Breast epithelium (tissue), 4 donors: Measurements from ENCODE around the gene PRICKLE4. TPM values are rescaled to one million over a fixed set of nuclear protein-coding genes. Genes with fewer than 3 reads are reported as not detected.

Source experiments
- DNase-seq, 2 donors: peaks; one replicate each; pipeline ENCODE4 v3.0.0-alpha.2; 2019; ENCODE audit warnings: low spot score in 2 of 2
- H3K27ac ChIP-seq, 2 donors: fragments of 200-600 bp; sonication (generic) in 1 of 2; one replicate each; pipeline ENCODE4 v1.5.1; 2016 to 2019; ENCODE audit warnings: mild to moderate bottlenecking in 1 of 2
- H3K27me3 ChIP-seq, 2 donors: fragments of 200-600 bp; sonication (generic) in 1 of 2; one replicate each; pipeline versions ENCODE4 v1.5.1 to v1.6.0; 2017 to 2019; ENCODE audit warnings: control low read depth in 1 of 2, mild to moderate bottlenecking in 1 of 2
- H3K36me3 ChIP-seq: fragments of 200-600 bp; one replicate; pipeline ENCODE4 v1.5.1; 2019
- H3K4me1 ChIP-seq, 2 donors: fragments of 200-600 bp; sonication (generic); one replicate each; pipeline ENCODE4 v1.5.1; 2016 to 2019; ENCODE audit warnings: control low read depth in 1 of 2
- H3K4me3 ChIP-seq, 3 donors: fragments of 200-600 bp; sonication (generic); 1 replicate in 2 of 3; 2 replicates in 1 of 3; pipeline ENCODE4 v1.5.1; 2016 to 2019; ENCODE audit warnings: mild to moderate bottlenecking in 3 of 3, moderate library complexity in 2 of 3
- H3K9me3 ChIP-seq, 2 donors: fragments of 200-600 bp; sonication (generic) in 1 of 2; one replicate each; pipeline ENCODE4 v1.5.1; 2016 to 2019; ENCODE audit warnings: control low read depth in 1 of 2
- POLR2A ChIP-seq: fragments of 450-650 bp; IDR thresholded peaks from one replicate; pipeline ENCODE4 v1.6.1; 2016; ENCODE audit warnings: antibody characterized with exemption, mild to moderate bottlenecking, moderate library complexity
- POLR2AphosphoS5 ChIP-seq, 3 donors: sonication (generic); formaldehyde crosslinking; IDR thresholded peaks; one replicate each; pipeline ENCODE4 v1.6.1; 2017; ENCODE audit warnings: antibody characterized with exemption in 3 of 3
- intact Hi-C: fragments of 100-400 bp; cut with DNase I; formaldehyde crosslinking; loops from one replicate; pipeline ENCODE4 v1.15.1; 2023; ENCODE audit warnings: low total_unique reads
- total RNA-seq, 3 donors: library from RNA; depleted of rRNA; stranded (reverse); fragments of >200 nt; gene quantifications; one replicate each; pipeline ENCODE4 v1.1.0, GENCODE V29; 2016
- TF ChIP-seq, protein P1 (sequence below), 3 donors: fragments of 450-650 bp; IDR thresholded peaks; one replicate each; pipeline ENCODE4 v1.5.1; 2016 to 2017; ENCODE audit warnings: antibody characterized with exemption in 3 of 3, mild to moderate bottlenecking in 3 of 3, moderate library complexity in 3 of 3

Gene PRICKLE4
- total RNA-seq, 3 donors from 2014 or later = 0.80 to 5.3 (median 3.3) TPM

DNA sequence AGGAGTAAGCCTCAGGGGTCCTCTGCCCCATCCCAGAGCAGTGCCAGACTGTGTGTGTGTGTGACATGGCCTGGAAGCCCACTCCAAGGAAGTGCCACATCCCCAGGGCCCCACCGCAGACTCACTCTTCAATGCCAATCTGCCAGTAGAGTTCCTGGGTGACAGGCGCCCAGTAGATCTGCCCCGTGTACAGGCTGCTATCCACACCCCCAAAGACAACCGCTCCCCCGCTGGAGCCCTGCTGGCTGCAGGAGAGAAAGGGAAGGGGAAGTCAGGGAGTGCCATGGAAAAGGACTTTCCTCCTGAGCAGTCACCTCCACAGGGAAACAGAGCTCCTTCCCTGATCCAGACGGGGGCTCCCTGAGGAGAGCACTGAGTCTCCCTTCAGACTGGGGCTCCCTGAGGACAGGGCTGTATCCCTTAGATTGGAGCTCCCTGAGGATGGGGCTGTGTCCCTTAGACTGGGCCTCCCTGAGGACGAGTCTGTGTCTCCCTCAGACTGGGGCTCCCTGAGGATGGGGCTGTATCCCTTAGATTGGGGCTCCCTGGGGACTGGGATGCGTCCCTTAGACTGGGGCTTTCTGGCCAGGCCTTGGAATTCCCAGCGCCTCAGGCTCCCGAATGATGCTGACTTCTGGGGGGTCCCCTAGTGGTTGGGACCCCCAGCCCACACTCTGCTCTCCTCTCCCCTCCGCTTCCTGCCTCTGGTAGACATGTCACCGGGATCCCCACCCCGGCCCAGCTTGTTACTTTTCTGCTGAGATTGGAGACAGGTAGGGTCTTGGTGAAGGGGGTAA, 40.0 kb upstream of the PRICKLE4 start:
- H3K4me1 ChIP-seq = no peaks in the 10 kb centered on the region
- H3K27me3 ChIP-seq = no peaks in the 10 kb centered on the region
- no peak for DNase-seq
- TF ChIP-seq POLR2A (no peak), POLR2AphosphoS5 (IDR thresholded peaks at IDR 0.05) (no peak)
- TF ChIP-seq, protein P1, sequence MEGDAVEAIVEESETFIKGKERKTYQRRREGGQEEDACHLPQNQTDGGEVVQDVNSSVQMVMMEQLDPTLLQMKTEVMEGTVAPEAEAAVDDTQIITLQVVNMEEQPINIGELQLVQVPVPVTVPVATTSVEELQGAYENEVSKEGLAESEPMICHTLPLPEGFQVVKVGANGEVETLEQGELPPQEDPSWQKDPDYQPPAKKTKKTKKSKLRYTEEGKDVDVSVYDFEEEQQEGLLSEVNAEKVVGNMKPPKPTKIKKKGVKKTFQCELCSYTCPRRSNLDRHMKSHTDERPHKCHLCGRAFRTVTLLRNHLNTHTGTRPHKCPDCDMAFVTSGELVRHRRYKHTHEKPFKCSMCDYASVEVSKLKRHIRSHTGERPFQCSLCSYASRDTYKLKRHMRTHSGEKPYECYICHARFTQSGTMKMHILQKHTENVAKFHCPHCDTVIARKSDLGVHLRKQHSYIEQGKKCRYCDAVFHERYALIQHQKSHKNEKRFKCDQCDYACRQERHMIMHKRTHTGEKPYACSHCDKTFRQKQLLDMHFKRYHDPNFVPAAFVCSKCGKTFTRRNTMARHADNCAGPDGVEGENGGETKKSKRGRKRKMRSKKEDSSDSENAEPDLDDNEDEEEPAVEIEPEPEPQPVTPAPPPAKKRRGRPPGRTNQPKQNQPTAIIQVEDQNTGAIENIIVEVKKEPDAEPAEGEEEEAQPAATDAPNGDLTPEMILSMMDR (IDR thresholded peaks at IDR 0.05) = no peak
- no peak overlapping the region for H3K4me3 ChIP-seq
- intact Hi-C loops = no loop called here
- H3K9me3 ChIP-seq = no peaks in the 10 kb centered on the region
- no peak overlapping the region for H3K27ac ChIP-seq
- no peaks in the 10 kb centered on the region for H3K36me3 ChIP-seq

DNA sequence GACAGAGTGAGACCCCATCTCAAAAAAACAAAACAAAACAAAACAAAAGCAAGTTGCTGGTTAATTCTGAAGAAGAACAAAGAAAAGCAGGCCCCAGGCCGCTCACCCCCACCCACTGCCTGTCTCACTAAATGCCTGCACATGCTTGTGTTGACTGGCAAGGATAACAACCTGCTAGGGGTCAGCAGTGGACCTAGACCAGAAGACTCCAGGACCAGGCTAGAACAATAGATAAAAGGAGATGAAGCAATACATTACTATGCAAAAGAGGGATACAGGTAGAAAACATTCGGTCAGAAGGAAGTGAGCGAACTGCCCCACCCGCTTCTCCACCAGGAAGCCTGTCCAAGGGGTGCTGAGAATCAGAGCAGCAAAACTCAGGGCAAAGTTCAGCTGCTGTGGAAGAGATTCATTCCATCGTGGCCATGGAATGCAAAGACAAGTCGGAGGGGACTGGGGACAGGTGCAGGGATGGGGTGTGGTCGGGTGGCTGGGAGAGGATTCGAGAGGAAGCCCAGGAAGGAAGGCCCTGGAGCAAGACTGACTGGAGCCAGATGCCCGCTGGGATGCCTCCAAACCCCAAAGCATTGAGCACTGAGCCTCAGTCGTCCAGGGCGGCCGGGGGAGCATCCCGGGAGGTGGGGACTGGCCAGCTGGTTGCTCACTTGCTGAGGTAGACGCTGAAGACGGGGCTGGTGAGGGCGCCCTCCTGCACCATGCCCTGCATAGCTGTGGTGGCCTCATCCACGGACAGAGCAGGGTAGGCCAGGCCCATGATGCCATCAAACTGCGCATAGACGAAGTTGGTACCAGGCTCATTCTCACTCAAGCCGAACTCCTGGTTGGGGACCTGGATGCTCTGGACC, 38.7 kb upstream of the PRICKLE4 start:
- no peak overlapping the region for H3K27ac ChIP-seq
- H3K9me3 ChIP-seq = no peaks in the 10 kb centered on the region
- H3K27me3 ChIP-seq = no peaks in the 10 kb centered on the region
- no peaks in the 10 kb centered on the region for H3K36me3 ChIP-seq
- no peaks in the 10 kb centered on the region for H3K4me1 ChIP-seq
- DNase-seq = no peak
- intact Hi-C loops = no loop called here
- TF ChIP-seq POLR2A = no peak
- TF ChIP-seq POLR2AphosphoS5 (IDR thresholded peaks at IDR 0.05) = no peak
- TF ChIP-seq, protein P1 (IDR thresholded peaks at IDR 0.05) = no peak
- H3K4me3 ChIP-seq = no peak overlapping the region

DNA sequence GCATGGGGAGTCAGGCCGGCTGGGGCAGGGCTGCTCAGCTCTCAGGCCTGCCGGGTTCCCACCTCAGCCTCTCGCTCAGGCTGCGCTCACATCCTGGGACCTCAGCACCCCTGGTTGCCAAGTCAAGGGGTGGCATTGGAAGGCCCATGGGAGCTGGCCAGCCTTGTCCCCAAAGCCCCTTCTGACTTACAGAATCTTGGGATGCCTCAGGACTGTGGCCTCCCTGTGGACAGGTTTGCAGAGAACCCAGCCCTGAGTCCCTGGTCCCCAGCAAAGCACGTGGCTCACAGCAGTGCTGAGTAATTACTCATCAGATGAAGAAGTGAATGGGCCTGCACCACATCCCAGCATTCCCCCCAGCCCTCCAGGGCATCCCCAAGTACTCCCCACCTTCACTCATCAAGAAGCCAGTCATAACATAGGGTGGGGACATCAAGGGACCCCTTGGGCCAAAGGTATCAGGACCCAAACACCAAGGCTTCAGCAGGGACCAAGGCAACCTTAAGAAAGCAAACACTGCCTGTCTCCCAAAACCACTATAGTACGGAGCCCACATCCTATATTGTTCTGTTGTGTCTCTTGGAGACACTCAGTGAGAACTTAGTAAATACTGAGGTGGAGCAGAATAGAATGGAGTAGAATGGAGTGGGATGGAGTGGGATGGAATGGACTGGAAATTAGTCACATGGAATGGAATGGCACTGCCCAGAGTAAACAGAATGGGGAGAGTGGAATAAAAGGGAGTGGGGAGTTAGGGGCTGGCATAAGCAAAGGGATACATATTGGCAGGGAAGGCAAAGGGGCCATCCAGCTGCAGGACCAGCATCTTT, 37.0 kb upstream of the PRICKLE4 start:
- Histone ChIP-seq H3K27me3 (no peaks in the 10 kb centered on the region), H3K9me3 (no peaks in the 10 kb centered on the region), H3K4me1 (no peaks in the 10 kb centered on the region), H3K27ac (no peak overlapping the region), H3K36me3 (no peaks in the 10 kb centered on the region), H3K4me3 (no peak overlapping the region)
- intact Hi-C loops = no loop called here
- DNase-seq = no peak
- TF ChIP-seq POLR2AphosphoS5 (IDR thresholded peaks at IDR 0.05) (no peak), POLR2A (no peak)
- TF ChIP-seq, protein P1 (IDR thresholded peaks at IDR 0.05) = no peak

DNA sequence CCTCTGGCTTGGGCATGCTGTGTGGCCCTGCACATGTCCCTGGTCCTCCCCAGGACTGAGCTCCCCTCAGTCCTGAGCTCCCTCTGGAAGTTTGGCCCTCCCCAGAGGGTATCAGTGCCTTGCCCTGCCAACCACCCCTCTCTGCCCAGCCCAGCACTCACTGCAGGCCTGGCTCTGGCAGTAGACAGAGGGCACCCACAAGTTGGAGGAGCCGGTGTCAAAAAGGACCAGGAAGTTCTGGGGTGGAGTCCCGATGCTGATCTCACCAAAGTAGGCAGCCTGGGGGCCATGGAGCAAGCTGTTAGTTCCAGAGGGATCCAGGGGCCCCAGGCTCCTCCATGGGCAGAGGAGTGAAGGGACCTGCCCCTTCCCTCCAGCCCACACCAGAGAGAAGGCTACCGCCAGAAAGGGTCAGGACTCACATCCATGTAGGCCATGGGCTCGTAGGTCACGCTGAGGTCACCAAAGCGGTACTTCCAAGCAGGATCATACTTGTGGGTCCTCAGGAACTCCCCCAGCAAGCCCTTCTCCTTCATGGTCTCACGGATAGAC, 36.3 kb upstream of the PRICKLE4 start:
- Histone ChIP-seq H3K27ac (no peak overlapping the region), H3K4me3 (no peak overlapping the region), H3K36me3 (no peaks in the 10 kb centered on the region), H3K27me3 (no peaks in the 10 kb centered on the region), H3K4me1 (no peaks in the 10 kb centered on the region), H3K9me3 (no peaks in the 10 kb centered on the region)
- intact Hi-C loops = no loop called here
- TF ChIP-seq POLR2AphosphoS5 (IDR thresholded peaks at IDR 0.05) (no peak), POLR2A (no peak)
- TF ChIP-seq, protein P1 (IDR thresholded peaks at IDR 0.05) = no peak
- no peak for DNase-seq
